GM12801 (cell line): ENCODE results near the gene CCDC15.

ENCODE experiments used
- CTCF ChIP-seq: IDR thresholded peaks from one replicate; pipeline ENCODE4 v1.5.1; 2011; ENCODE audit warnings: control low read depth; ENCODE audit not compliant: insufficient read length; ENCODE audit errors: extremely low read depth

Gene CCDC15

GRCh38 chr11:124982043-124982442, 28.0 kb downstream of the CCDC15 start:
- TF ChIP-seq CTCF = no peak

- TF ChIP-seq CTCF = no peak
Measured at GRCh38 chr11:124983674-124984511, 29.9 kb downstream of the CCDC15 start.

GRCh38 chr11:124984512-124984854, 30.5 kb downstream of the CCDC15 start:
- no peak for TF ChIP-seq CTCF

GRCh38 chr11:124987096-124987495, 33.1 kb downstream of the CCDC15 start:
- no peak for TF ChIP-seq CTCF

GRCh38 chr11:124988063-124988462, 34.1 kb downstream of the CCDC15 start:
- no peak for TF ChIP-seq CTCF

GRCh38 chr11:125001079-125001778, 47.2 kb downstream of the CCDC15 start:
- TF ChIP-seq CTCF = no peak

- TF ChIP-seq CTCF = no peak
Measured at GRCh38 chr11:125001849-125002248, 47.8 kb downstream of the CCDC15 start.
